ENCODE results near the gene ABHD17A.

ABHD17A gene

DNA sequence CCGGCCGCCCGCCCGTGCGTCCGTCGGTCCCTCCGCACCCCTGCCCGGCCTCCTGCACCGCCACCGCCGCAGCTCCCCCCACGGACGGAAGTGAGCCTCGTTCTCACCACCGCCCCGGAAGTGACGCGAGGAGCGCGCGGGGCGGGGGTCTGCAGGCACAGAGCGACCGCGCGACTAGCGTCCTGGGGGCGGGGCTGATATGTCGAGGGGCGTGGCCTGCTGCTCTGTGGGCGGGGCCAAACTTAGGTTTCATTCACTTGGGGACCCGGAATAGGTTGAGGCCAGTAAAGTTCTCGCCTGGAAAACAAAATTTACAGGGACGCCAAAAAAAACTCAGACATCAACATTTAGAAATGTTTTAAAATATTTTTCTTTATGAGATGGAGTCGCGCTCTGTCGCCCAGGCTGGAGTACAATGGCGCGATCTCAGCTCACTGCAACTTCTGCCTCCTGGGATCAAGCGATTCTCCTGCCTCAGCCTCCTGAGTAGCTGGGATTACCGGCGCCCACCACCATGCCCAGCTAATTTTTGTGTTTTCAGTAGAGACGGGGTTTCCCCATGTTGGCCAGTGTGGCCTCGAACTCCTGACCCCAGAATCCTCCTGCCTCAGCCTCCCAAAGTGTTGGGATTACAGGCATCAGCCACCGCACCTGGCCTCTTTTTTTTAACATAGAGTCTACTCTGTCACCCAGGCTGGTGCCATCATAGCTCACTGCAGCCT, at the start of gene ABHD17A:
TSS of gene ABHD17A (minus strand) at position 99 of the 722 bp plus-strand sequence. CDS start 3,930 bp downstream, outside the sequence.
- DNase-seq, result peak; percentile 86

DNA sequence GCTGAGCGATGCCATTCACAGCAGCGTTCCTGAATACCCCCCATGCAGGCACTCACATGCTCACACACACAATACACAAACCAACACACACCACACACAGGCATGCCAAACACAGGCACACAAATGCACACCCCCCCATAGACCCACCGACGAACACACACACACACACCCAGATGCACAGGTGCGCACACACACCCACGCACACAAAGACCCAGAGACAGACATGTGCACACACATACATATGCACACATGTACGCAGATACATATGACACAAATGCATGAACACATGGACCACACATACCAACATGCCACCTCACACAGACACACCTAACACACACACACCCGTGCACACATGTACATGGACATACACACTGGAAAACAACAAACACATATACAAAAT, 48.6 kb upstream of the ABHD17A start:
- DNase-seq, result no peak

DNA sequence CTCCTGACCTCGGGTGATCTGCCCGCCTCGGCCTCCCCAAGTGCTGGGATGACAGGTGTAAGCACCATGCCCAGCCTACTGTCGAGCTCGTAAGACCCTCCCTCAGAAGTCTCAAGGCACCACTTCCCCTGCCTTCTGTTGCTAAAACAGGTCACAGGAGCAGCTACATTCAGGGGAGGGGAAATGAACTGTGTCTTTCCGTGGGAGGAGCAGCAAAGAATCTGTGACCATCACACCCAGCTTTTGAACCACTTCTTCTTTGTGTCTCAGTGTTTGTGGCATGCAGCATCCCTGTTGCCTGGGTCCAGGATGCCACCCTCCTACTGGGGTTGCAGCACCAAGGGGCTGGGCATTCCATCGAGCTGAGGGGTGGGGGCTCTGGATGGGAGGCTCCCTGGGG, 47.9 kb upstream of the ABHD17A start:
- DNase-seq, result no peak

DNA sequence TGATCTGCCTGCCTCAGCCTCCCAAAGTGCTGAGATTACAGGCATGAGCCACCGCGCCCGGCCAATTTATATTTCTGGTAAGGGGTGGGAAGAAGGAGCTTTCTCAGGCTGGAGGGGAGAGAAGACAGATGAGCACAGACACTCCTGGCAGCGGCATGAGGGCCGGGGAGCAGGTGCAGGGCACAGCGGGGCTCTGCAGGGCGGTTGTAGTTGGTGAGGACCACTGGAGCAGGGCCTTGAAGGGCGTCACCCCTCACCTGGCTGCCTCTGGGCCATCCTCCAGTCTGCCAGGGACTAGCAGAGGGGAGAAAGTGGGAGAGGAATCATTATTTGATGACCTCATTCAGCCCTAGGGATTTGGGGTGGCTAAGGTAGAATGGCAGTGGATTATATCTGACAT, 47.1 kb upstream of the ABHD17A start:
- DNase-seq, result no peak

DNA sequence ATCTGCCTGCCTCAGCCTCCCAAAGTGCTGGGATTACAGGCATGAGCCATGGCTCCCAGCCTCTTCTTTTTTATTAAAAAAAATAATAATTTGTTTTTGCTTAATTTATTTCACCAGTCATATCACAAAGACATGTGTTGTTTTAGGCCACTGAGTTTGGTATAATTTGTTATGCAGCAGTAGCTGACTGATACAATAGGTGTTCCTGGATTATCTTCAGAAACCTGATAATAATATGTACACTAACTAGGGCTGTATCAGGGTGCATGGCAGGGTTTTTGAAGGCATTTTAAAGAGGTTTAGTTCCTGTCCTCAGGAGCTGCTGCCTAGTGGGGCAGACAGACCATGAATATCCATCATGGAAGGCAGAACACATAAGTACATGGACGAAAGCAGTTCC, 46.1 kb upstream of the ABHD17A start:
- no peak for DNase-seq

DNA sequence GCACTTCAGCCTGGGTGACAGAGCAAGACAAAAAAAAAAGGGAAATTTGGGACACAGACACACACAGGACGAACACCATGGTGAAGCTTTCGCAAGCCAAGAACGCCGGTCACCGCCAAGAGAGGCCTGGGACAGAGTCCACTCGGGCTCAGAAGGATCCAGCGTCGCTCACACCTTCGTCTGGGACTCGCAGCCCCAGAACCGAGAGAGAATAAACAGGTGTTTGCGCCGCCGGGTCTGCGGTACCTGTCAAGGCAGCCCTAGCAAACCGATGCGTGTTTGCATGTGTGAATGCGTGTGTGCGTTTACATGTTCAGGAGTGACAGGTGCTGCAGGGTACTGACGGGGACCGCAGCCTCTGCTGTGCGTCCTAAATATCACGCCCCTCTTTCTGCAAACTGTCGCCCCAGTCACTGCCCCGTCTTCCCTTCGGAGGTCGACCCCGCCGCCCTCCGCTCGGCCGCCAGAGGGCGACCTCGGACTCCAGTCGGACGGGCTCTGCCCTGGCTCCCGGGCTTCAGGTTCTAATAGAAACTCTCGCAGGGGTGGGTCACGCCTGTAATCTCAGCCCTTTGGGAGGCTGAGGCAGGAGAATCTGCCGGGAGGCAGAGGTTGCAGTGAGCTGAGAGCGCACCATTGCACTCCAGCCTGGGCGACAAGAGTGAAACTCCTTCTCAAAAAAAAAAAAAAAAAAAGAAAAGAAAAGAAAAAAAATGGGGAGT, 43.9 kb upstream of the ABHD17A start:
- DNase-seq, result peak; percentile 61

DNA sequence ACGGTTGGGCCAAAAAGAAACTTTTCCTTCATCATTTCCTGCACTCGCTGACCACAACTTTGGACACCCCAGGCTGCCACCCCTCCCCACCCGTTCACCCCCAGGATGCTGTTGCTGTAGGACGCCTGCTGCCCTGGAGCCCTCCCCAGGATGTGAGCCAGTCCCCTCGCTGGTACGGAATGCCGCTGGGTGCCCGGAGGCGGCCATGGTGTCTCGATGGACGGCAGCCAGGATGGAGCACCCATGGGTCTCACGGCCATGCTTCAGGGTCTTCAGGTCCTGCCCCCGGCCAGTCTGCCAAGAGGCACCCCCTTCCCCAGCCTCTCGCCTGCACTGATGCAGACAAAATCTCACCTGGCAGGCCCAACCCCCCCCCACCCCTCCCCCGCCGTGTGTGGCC, 40.2 kb upstream of the ABHD17A start:
- DNase-seq, result no peak

DNA sequence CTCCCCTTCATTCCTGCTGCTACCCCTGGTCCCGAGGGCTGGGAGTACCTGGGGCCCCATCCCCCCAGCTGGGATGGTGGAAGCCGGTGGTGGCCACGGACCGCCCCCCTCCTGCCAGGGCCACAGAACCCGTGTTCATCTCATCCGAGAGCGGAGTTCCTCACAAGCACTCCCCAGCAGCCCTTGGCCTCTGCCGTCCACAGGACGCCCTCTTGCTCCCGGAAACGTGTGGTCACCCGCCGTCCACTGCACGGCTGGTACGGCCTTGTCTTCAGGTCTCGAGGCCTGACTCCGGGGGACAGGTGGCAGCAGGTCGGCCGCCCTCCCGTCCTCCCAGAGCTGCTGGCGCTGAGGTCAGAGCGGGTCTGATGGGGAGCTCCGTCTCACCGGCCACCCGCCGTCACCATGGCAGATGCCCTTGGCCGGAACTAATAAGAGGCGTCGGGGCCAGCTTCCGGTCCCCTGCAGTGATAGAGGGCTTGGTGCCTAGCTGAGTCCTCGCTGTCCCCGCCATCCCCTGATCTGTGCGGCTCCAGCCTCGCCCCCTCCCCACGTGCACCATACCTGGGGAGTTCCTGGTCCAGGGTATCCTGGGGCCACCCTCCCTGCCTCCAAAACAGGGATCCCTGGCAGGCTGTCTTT, 39.1 kb upstream of the ABHD17A start:
- no peak for DNase-seq

DNA sequence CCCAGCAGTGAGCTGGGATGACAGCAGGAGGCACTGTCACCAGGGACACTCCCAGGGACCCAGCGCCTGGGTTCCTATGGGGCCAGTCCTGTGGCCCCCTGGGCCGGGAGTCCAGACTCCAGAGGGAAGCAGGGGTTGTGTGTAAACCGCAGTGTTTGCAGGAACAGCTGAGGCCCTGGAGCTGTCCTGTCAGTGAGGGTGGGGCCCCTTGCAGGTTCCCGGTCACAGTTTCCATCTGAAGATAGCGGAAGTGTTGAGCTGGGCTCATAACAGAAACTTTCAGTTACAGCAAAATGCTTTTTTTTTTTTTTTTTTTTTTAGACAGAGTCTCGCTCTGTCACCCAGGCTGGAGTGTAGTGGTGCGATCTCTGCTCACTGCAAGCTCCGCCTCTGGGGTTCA, 38.0 kb upstream of the ABHD17A start:
- no peak for DNase-seq

DNA sequence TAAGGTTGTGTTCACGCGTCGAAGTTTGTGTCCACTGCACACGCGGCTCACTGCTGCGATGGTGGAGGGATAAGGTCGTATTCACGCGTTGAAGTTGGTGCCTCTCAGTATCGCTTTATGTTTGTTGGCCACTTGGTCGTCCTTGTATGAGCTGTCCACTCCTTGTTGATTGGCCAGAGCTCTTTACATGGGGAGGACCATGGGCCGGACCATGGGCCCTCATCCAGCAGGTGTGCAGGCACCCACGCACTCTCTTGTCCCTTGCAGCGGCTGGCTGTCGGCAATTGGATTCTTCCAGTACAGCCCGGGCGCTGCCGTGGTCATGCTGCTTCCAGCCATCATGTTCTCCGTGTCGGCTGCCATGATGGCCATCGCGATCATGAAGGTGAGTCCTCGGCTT, 37.5 kb upstream of the ABHD17A start:
- DNase-seq, result no peak

DNA sequence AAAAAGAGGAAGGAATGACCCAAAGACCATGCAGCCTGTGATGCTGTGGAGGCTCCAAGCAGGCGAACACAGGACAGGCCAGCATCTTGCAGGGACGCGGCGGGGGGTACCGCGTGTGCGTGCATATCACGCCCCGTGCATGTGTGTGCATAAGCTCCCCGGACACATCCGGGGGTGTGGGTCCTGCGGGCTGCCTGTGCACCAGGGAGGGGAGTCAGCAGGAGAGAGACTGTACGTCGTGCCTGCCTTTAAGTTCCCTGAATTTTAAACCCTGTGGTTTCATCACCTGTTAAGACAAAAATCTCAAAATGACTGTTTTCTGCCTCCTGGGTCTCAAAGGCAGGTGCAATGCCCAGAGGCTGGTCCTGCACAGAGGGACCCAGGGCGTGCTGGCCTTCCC, 36.5 kb upstream of the ABHD17A start:
- no peak for DNase-seq

DNA sequence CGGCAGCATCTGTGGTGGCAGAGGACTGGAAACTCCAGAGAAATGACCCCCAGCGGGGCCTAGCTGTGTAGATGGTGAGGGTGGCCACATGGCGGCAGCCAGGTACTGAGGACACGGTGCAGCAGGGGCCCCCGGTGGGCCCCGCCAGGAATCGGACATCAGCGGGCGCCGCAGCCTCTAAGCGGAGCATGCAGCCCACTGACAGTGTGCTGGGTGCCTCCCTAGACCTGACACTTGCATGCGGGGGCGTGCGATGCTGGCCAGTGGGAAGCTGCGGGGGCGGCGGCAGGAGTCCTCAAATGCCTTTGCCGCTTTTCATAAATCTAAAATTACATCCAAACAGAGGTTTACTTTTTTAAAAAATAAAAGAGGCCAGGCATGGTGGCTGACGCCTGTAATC, 36.0 kb upstream of the ABHD17A start:
- DNase-seq, result no peak

DNA sequence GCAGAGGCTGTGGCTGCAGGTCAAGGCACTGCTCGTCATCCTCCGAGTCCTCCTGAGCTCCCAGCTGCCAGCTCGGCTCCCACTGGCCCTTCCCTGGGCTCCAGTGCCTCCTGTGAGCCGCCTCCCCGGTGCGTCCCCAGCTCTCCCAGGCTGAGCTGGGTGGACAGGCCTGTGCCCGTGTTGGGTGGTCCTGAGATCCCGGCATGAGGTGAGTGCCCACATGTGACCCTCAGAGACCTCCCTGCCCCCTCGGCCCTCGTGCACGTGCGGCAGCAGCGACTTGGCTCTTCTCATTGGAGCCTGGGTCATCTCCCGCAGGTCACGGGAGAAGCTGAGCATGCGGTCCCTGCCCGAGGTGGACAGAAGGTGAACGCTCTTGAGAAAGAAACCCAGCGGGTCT, 35.3 kb upstream of the ABHD17A start:
- DNase-seq, result no peak

DNA sequence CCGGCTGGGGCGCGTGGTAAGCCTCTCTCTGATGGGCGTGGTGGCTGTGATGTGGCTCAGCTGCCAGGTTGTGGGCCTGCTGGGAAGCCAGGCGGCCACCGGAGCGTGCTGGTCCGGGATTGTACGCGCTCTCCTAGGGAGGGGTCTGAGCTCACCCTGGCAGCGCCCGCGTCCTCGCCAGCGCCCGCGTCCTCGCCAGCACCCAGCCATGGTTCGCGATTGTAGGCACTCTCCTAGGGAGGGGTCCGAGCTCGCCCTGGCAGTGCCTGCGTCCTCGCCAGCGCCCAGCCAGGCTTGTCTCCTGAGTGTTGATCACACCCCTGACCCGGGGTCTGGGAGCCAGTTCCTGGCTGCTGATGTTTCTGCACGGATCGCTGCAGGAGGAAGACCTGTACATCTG, 33.7 kb upstream of the ABHD17A start:
- no peak for DNase-seq

DNA sequence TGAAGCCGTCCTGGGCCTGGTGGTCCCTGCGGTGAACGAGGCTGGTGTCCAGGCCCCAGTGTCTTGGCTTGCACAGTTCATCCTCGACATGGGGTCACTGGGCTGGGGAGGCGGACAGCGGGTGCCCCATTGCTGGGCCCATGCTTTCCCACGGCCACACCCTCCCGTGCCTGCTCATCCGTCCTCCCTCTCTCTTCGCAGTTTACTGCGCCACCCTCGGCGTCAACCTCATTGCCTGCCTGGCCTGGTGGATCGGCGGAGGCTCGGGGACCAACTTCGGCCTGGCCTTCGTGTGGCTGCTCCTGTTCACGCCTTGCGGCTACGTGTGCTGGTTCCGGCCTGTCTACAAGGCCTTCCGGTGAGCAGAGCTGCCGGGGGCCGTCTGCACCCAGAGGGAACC, 32.6 kb upstream of the ABHD17A start:
- no peak for DNase-seq

DNA sequence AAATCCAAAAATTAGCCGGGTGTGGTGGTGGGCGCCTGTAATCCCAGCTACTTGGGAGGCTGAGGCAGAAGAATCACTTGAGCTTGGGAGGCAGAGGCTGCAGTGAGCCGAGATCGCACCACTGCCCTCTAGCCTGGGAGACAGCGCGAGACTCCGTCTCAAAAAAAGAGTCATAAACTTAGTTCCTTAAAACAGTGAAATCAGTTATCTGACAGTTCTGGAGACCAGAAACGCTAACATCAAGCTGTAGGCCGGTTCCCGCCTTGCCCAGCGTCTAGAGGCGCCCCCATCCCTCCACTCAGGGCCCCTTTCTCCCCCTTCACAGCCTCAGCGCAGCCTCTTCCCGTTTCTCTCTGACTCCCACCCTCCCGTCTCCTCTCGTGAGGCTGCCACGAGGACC, 31.9 kb upstream of the ABHD17A start:
- no peak for DNase-seq

DNA sequence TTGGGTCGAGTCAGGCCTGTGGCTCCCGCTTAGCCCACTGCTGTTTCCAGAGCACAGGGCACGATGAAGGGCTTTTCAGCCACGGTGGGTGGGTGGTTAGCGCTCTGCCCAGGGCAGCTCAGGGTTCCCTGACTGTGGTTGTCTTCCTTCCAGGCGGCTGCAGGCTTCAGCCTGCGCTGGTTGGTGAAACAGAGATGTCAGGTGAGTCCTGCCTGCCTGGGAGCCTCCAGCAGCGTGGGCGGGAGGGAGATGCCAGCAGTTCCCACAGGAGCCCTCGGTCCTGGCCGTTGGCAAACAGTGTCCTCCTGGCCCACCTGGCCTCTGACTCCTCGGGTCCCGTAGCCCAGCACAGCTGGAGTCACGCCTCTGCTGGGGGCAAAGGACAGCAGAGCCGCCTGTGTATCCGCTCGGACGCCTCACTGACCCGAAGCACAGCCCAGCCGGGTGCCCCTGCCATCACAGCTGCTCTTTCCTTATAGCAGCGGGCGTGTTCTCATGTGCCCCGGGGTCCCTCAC, 29.6 kb upstream of the ABHD17A start:
- no peak for DNase-seq

DNA sequence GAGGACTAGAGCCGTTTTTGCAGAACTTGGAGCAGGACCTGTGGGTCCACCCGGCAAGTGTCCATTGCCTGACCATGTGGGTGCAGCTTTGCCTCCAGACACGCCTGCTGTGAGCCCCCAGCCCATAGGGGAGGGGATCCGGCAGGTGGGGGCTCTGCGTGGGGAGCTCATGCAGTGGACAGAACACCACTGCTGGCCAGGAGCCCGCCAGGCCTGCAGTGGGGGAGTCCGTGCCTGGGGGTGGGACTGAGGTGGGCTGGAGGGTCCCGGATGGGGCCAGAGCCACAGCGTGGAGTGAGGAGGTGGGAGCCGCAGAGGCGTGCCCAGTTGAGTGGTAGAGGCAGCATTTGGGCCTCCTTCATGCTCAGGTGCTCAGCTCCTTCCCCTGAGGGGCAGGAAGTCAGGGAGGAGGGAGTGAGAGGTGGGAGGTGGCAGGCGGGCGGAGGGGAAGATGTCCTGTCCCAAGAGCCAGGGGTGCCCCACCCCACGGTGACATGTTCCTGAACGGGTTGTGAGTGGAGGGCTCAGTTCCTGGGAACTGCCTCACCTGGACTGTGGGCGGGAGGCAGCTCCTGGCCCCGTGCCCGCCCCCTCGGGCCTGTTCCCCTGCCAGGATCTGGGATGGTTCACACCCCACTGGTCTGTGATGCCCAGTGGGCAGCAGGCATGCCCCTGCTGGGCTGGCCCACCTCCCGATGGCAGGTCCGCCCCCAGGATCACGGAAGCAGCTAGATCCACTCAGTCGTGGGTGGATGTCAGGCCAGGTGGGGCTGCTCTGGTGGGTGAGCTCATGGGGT, 28.7 kb upstream of the ABHD17A start:
- DNase-seq, result no peak

DNA sequence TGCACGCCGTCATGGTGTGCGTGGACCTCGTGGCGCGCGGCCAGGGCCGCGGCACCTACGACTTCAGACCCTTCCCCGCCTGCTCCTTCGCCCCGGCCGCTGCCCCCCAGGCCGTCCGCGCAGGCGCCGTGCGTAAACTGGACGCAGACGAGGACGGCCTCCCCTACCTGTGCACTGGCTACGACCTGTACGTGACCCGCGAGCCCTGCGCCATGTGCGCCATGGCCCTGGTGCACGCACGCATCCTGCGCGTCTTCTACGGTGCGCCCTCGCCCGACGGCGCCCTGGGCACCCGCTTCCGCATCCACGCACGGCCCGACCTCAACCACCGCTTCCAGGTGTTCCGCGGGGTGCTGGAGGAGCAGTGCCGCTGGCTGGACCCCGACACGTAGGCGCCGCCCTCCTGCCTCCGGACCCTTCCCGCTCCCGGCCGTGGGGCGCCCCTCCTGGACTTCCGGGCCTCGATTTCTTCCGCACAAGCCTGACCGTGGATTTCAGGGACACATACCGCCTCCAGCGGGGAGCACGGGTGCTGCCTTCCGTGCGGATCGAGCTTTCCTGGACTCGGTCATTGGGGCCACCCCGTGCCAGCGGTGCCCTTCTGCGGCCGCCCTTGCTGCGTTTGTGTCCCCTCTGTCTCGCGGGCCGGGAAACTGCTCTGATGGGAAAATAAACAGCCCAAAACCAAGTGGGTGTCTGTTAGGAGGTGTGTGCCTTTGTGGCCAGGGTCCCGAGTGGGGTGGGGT, 27.6 kb upstream of the ABHD17A start:
- DNase-seq, result no peak

DNA sequence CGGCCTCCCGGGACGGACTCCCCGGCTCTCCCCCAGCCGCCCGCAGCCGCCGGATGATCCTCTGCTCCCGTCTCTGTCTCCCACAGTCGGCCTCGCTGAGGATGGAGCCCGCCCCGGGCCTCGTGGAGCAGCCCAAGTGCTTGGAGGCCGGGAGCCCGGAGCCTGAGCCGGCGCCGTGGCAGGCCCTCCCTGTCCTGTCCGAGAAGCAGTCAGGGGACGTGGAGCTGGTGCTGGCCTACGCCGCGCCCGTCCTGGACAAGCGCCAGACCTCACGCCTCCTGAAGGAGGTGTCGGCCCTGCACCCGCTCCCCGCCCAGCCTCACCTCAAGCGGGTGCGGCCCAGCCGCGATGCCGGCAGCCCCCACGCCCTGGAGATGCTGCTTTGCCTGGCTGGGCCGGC, 26.7 kb upstream of the ABHD17A start:
- no peak for DNase-seq

DNA sequence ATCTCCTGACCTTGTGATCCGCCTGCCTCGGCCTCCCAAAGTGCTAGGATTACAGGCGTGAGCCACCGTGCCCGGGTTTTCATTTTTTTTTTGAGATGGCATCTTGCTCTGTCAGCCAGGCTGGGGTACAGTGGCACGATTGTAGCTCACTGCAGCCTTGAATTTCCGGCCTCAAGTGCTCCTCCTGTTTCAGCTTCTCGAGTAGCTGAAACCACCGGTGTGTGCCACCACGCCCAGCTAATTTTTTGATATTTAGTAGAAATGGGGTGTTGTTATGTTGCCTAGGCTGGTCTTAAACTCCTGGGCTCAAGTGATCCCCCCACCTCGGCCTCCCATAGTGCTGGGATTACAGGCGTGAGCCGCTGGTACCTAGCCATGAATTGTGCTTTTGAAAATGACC, 25.8 kb upstream of the ABHD17A start:
- no peak for DNase-seq

DNA sequence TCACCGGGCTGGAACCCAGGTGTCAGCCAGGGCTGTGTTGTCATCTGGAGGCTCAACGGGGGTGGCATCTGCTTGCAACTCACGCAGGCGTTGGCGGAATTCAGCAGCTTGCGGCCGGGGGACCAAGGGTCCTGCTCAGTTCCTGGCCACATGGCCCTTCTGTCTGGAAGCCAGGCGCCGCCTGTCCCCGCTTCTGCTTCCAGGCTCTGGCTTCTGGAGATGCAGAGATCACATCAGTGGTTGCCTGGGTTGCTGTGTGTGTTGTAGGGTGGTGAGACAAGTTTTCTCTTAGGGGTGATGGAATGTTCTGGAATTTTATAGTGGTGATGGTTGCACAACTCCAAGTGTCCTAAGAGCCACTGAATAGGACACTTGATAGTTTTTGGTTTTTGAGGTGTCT, 24.9 kb upstream of the ABHD17A start:
- DNase-seq, result no peak

DNA sequence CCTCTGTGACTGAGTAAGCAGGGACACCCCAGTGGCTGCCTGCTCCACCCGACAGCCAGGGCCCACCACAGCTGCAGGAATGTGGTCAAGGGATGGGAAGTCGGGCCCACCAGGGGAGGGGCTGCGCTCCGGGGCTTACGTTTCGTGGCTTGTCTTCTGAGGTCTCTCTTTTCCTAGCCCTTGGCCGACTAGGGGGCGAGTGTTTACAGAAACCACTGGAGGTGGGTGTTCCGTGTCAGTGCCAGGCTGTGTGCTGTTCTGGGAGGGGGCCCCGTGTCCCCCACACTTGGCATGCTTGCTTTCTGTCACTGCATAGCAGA, 24.4 kb upstream of the ABHD17A start:
- no peak for DNase-seq

All from KG1 (cell line).